ENCODE measurements around the gene DSC2.
"Not testable (repeated sequence)": the region's sequence is repeated elsewhere in the genome, so short reads cannot be mapped to it uniquely, and the experiment has no call there.

DSC2 gene

GRCh38 chr18:31102025-31102684 is at the start of gene DSC2:
Gene DSC2, minus strand, starts transcription at chr18:31102421. Its CDS starts 450 bp downstream, at chr18:31101971.
- no peak for DNase-seq (ENCODE audit: low read depth in 2 of 3, low spot score in 1 of 3)

- DNase-seq (ENCODE audit: low read depth in 2 of 3, low spot score in 1 of 3) = no peak
Observed at GRCh38 chr18:31149351-31149750, 47.1 kb upstream of the DSC2 start.

GRCh38 chr18:31148600-31148999 is 46.4 kb upstream of the DSC2 start:
- no peak for DNase-seq (ENCODE audit: low read depth in 2 of 3, low spot score in 1 of 3)

GRCh38 chr18:31146809-31147208 is 44.6 kb upstream of the DSC2 start:
- DNase-seq (ENCODE audit: low read depth in 2 of 3, low spot score in 1 of 3) = no peak

- no peak for DNase-seq (ENCODE audit: low read depth in 2 of 3, low spot score in 1 of 3)
Observed at GRCh38 chr18:31143025-31143424, 40.8 kb upstream of the DSC2 start.

- DNase-seq (ENCODE audit: low read depth in 2 of 3, low spot score in 1 of 3) = no peak
Observed at GRCh38 chr18:31138709-31139108, 36.5 kb upstream of the DSC2 start.

GRCh38 chr18:31134988-31135529 is 32.8 kb upstream of the DSC2 start:
- no peak for DNase-seq (ENCODE audit: low read depth in 2 of 3, low spot score in 1 of 3)

GRCh38 chr18:31129398-31130115 is 27.3 kb upstream of the DSC2 start:
- no peak for DNase-seq (ENCODE audit: low read depth in 2 of 3, low spot score in 1 of 3)

GRCh38 chr18:31125878-31126277 is 23.7 kb upstream of the DSC2 start:
- DNase-seq (ENCODE audit: low read depth in 2 of 3, low spot score in 1 of 3) = no peak

GRCh38 chr18:31123125-31123524 is 20.9 kb upstream of the DSC2 start:
- not testable (repeated sequence) for DNase-seq (ENCODE audit: low read depth in 2 of 3, low spot score in 1 of 3)

- DNase-seq (ENCODE audit: low read depth in 2 of 3, low spot score in 1 of 3) = no peak
Observed at GRCh38 chr18:31120594-31120993, 18.4 kb upstream of the DSC2 start.

GRCh38 chr18:31116853-31117595 is 14.8 kb upstream of the DSC2 start:
- no peak for DNase-seq (ENCODE audit: low read depth in 2 of 3, low spot score in 1 of 3)

GRCh38 chr18:31112804-31113203 is 10.6 kb upstream of the DSC2 start:
- DNase-seq (ENCODE audit: low read depth in 2 of 3, low spot score in 1 of 3) = no peak

GRCh38 chr18:31105733-31106132 is 3.5 kb upstream of the DSC2 start:
- DNase-seq (ENCODE audit: low read depth in 2 of 3, low spot score in 1 of 3) = no peak

- no peak for DNase-seq (ENCODE audit: low read depth in 2 of 3, low spot score in 1 of 3)
Observed at GRCh38 chr18:31104444-31104843, 2.2 kb upstream of the DSC2 start.

- no peak for DNase-seq (ENCODE audit: low read depth in 2 of 3, low spot score in 1 of 3)
Observed at GRCh38 chr18:31103423-31103822, 1.2 kb upstream of the DSC2 start.

- no peak for DNase-seq (ENCODE audit: low read depth in 2 of 3, low spot score in 1 of 3)
Observed at GRCh38 chr18:31102941-31103340, 720 bp upstream of the DSC2 start.

- no peak for DNase-seq (ENCODE audit: low read depth in 2 of 3, low spot score in 1 of 3)
Observed at GRCh38 chr18:31101183-31102024, 817 bp downstream of the DSC2 start.

- no peak for DNase-seq (ENCODE audit: low read depth in 2 of 3, low spot score in 1 of 3)
Observed at GRCh38 chr18:31100436-31101182, 1.6 kb downstream of the DSC2 start.

All from stimulated activated CD4-positive, alpha-beta T cell treated with anti-CD3 and anti-CD28 coated beads, Interleukin-12 subunit alpha, Interleukin-12 subunit beta, amount 100 ng/mL, for 48 hours (primary cell).